Epidermal melanocyte (primary cell): ENCODE measurements around the gene ROR1.

ENCODE experiments used
- DNase-seq: peaks from one replicate; pipeline ENCODE4 v3.0.0; 2011; ENCODE audit warnings: low spot score; ENCODE audit not compliant: insufficient read length

ROR1 gene

GRCh38 chr1:63968663-63969440 lies 195.0 kb downstream of the ROR1 start:
- no peak for DNase-seq

- no peak for DNase-seq
These were observed 195.7 kb downstream of the ROR1 start for GRCh38 chr1:63969441-63969901.

GRCh38 chr1:63971557-63971956 lies 197.7 kb downstream of the ROR1 start:
- DNase-seq = no peak

GRCh38 chr1:63973005-63973419 lies 199.2 kb downstream of the ROR1 start:
- DNase-seq = no peak

- DNase-seq = no peak
These were observed 201.1 kb downstream of the ROR1 start for GRCh38 chr1:63974966-63975365.

GRCh38 chr1:63975481-63975880 lies 201.7 kb downstream of the ROR1 start:
- no peak for DNase-seq

- DNase-seq = no peak
These were observed 202.2 kb downstream of the ROR1 start for GRCh38 chr1:63976006-63976405.

- no peak for DNase-seq
These were observed 203.6 kb downstream of the ROR1 start for GRCh38 chr1:63977466-63977865.

GRCh38 chr1:63980740-63981407 lies 207.1 kb downstream of the ROR1 start:
- no peak for DNase-seq

GRCh38 chr1:63981408-63981773 lies 207.6 kb downstream of the ROR1 start:
- no peak for DNase-seq

GRCh38 chr1:63982201-63982600 lies 208.4 kb downstream of the ROR1 start:
- DNase-seq = no peak

GRCh38 chr1:63983391-63984256 lies 209.8 kb downstream of the ROR1 start:
- no peak for DNase-seq

- DNase-seq = no peak
These were observed 210.6 kb downstream of the ROR1 start for GRCh38 chr1:63984257-63984929.

- DNase-seq = no peak
These were observed 211.1 kb downstream of the ROR1 start for GRCh38 chr1:63984930-63985290.

- DNase-seq = no peak
These were observed 213.3 kb downstream of the ROR1 start for GRCh38 chr1:63987014-63987627.

GRCh38 chr1:63987628-63988024 lies 213.8 kb downstream of the ROR1 start:
- DNase-seq = no peak

- no peak for DNase-seq
These were observed 215.1 kb downstream of the ROR1 start for GRCh38 chr1:63988941-63989340.

GRCh38 chr1:63991685-63992084 lies 217.9 kb downstream of the ROR1 start:
- no peak for DNase-seq

GRCh38 chr1:64000021-64000420 lies 226.2 kb downstream of the ROR1 start:
- DNase-seq = no peak

- no peak for DNase-seq
These were observed 227.2 kb downstream of the ROR1 start for GRCh38 chr1:64001038-64001437.

- peak; percentile 34 for DNase-seq
These were observed 230.7 kb downstream of the ROR1 start for GRCh38 chr1:64004451-64005025.
